HepG2 (cell line): ENCODE results near the gene ARL4C. TPM values are rescaled to one million over a fixed set of nuclear protein-coding genes. Genes with fewer than 3 reads are reported as not detected.

Experiments used
- ATAC-seq: fragments of 200-7000 bp; cut with Tn5 transposase; 3 replicates; pipeline ENCODE4 v1.9.1; 2020; ENCODE audit warnings: mild to moderate bottlenecking, moderate library complexity
- BruUV-seq: library from RNA; stranded (reverse); fragments of 400-500 nt; replicated peaks from 2 replicates; lab custom pipeline; 2021; lab: Mats Ljungman, UMichigan
- CTCF ChIA-PET: fragments of 300-600 bp; formaldehyde crosslinking; extraction: SDS; loops from one replicate; lab custom pipeline; 2021; ENCODE audit warnings: low total read pairs, inconsistent platforms, low intra/inter-chr PET ratio; lab: Yijun Ruan, JAX
- POLR2A ChIA-PET: fragments of 350-600 bp; sonication (Branson Sonifier 250); formaldehyde crosslinking; loops from one replicate; lab custom pipeline; 2020; ENCODE audit warnings: antibody characterized with exemption, inconsistent platforms; lab: Yijun Ruan, JAX
- DNase-seq: peaks from one replicate; pipeline ENCODE4 v3.0.0-alpha.2; 2015; ENCODE audit warnings: low spot score
- FAIRE-seq: peaks from 3 replicates; lab custom pipeline; 2011; peaks lifted over from hg19 to GRCh38; lab: Jason Lieb, UNC
- H2AFZ ChIP-seq: one replicate; pipeline ENCODE4 v1.6.1; 2011; ENCODE audit warnings: low read length, inconsistent platforms
- H3K27ac ChIP-seq: fragments of 300-600 bp; 3 replicates; pipeline ENCODE4 v1.8.0; 2011; ENCODE audit warnings: mixed run types, mild to moderate bottlenecking, mixed read lengths, low read length, inconsistent platforms; ENCODE audit not compliant: insufficient read depth; ENCODE audit errors: extremely low read length
- H3K27me3 ChIP-seq, 2 experiments: fragments of 200-600 bp in 1 of 2; 2 replicates in 1 of 2; 3 replicates in 1 of 2; pipeline versions ENCODE4 v1.6.0 to v1.8.0; 2011; ENCODE audit warnings: low read length in 2 of 2, mild to moderate bottlenecking in 2 of 2, moderate library complexity in 2 of 2, inconsistent platforms in 1 of 2; ENCODE audit not compliant: insufficient read depth in 2 of 2, control insufficient read depth in 1 of 2
- H3K36me3 ChIP-seq, 2 experiments: fragments of 200-600 bp in 1 of 2; replicated peaks in 1 of 2; 2 replicates in 1 of 2; 3 replicates in 1 of 2; pipeline versions ENCODE4 v1.5.1 to v1.8.0; 2011; ENCODE audit warnings: low read length in 2 of 2, inconsistent platforms in 1 of 2; ENCODE audit not compliant: insufficient read depth in 2 of 2, control insufficient read depth in 1 of 2
- H3K4me1 ChIP-seq: 2 replicates; pipeline ENCODE4 v1.5.1; 2012; ENCODE audit warnings: low read length, inconsistent platforms; ENCODE audit not compliant: insufficient read depth
- H3K4me2 ChIP-seq: 2 replicates; pipeline ENCODE4 v1.6.0; 2011; ENCODE audit warnings: low read depth, low read length, inconsistent platforms
- H3K4me3 ChIP-seq, 3 experiments: fragments of 200-600 bp in 1 of 3; sonication (generic), shearing (Covaris generic) in 1 of 3; replicated peaks in 1 of 3; 2 replicates each; pipeline ENCODE4 v1.5.1; 2011 to 2016; ENCODE audit warnings: low read length in 3 of 3, inconsistent platforms in 2 of 3, low read depth in 2 of 3, mild to moderate bottlenecking in 2 of 3, control low read depth in 1 of 3, mixed read lengths in 1 of 3; ENCODE audit not compliant: insufficient read depth in 1 of 3
- H3K79me2 ChIP-seq: one replicate; pipeline ENCODE4 v1.6.1; 2011; ENCODE audit warnings: low read length, inconsistent platforms; ENCODE audit not compliant: insufficient read depth
- H3K9ac ChIP-seq: 2 replicates; pipeline ENCODE4 v1.6.0; 2011; ENCODE audit warnings: mild to moderate bottlenecking, low read depth, low read length, inconsistent platforms; ENCODE audit not compliant: insufficient read depth
- H3K9me3 ChIP-seq: 2 replicates; pipeline ENCODE4 v1.5.1; 2012; ENCODE audit warnings: mild to moderate bottlenecking, low read length
- H4K20me1 ChIP-seq: 2 replicates; pipeline ENCODE4 v1.6.0; 2011; ENCODE audit warnings: inconsistent platforms, mild to moderate bottlenecking, low read length, moderate library complexity; ENCODE audit not compliant: insufficient read depth
- RFX1 ChIP-seq: fragments of 450-650 bp; IDR thresholded peaks from 2 replicates; pipeline ENCODE4 v1.6.1; 2017
- ZNF296 ChIP-seq: sonication (generic); formaldehyde crosslinking; conservative IDR thresholded peaks from 2 replicates; pipeline ENCODE4 v1.5.0; 2020; ENCODE audit warnings: mild to moderate bottlenecking, missing genetic modification reagents
- ZNF672 ChIP-seq: sonication (generic); formaldehyde crosslinking; IDR thresholded peaks from 2 replicates; pipeline ENCODE4 v1.8.1; 2022; ENCODE audit warnings: missing genetic modification reagents
- WGBS: methylation state at CpG from one replicate; pipeline ENCODE4 v1.1.6; 2017; ENCODE audit warnings: low lambda C conversion rate; 5-methylcytosine and 5-hydroxymethylcytosine counted together
- in situ Hi-C: cut with HindIII; loops from 2 replicates; pipeline ENCODE4 v1.10.0; 2017; ENCODE audit warnings: low pct_unique_long_range_greater_than_20kb; ENCODE audit not compliant: extremely low pct_ligation_motif_present
- intact Hi-C: fragments of 100-400 bp; cut with micrococcal nuclease; formaldehyde crosslinking; loops from one replicate; pipeline ENCODE4 v1.10.0; 2022; ENCODE audit not compliant: unreplicated experiment
- polyA plus RNA-seq, 8 experiments: library from polyadenylated mRNA; depleted of rRNA in 3 of 8; stranded (reverse) in 7 of 8; unstranded in 1 of 8; fragments of >200 nt; fragmentation: Illumina TruSeq in 4 of 8; extraction: Trizol in 4 of 8; gene quantifications; 2 replicates each; pipeline versions ENCODE4 v1.2.1 to v1.2.3, GENCODE V29; 2011 to 2016; ENCODE audit warnings: low read depth in 4 of 8, missing spikeins in 1 of 8, mixed read lengths in 1 of 8; ENCODE audit not compliant: insufficient read depth in 1 of 8
- total RNA-seq, 5 experiments: library from RNA; depleted of rRNA; stranded (reverse); fragments of >200 nt; fragmentation: Illumina TruSeq; extraction: Trizol; gene quantifications; 2 replicates each; pipeline ENCODE4 v1.2.3, GENCODE V29; 2016; ENCODE audit warnings: low read depth in 1 of 5
- TF ChIP-seq, protein P1 (sequence below): sonication (generic); formaldehyde crosslinking; IDR thresholded peaks from 2 replicates; pipeline ENCODE4 v1.5.1; 2020; ENCODE audit warnings: missing genetic modification reagents, mild to moderate bottlenecking, borderline replicate concordance

ARL4C gene
- total and polyA plus RNA-seq, 2 of the 13 experiments (the other 11 are each of a cell fraction or from before 2014, with no cell fraction given): 0.07 to 0.15 TPM

- intact Hi-C loops (no loop called here), in situ Hi-C loops (no loop called here)
- Histone ChIP-seq H3K27me3 (peaks cover 0 to 21% of the 10 kb centered on the region in 2 experiments; a peak in 2 of 5 replicates), H3K79me2 (no peaks in the 10 kb centered on the region), H3K27ac (no peak overlapping the region), H3K36me3 (no peaks in the 10 kb centered on the region), H4K20me1 (no peaks in the 10 kb centered on the region), H2AFZ (no peak overlapping the region), H3K9ac (no peak overlapping the region), H3K4me3 (no peak overlapping the region), H3K4me2 (no peak overlapping the region), H3K4me1 (peaks cover 13% of the 10 kb centered on the region), H3K9me3 (no peaks in the 10 kb centered on the region)
- WGBS: 80% methylated on average over 9 of the region's 9 CpGs
- ChIA-PET CTCF (no interaction called here), POLR2A (no interaction called here)
- no TSS peak for BruUV-seq
- TF ChIP-seq ZNF296 (CRISPR knock-in tag) (no peak), RFX1 (peak; percentile 46; the same call in 1 of the 2 replicates), ZNF672 (CRISPR knock-in tag) (0 out of 2 replicates have a peak, but pooled peaks have one; percentile 30)
- FAIRE-seq: no peak
- no peak for DNase-seq
- no peak for ATAC-seq
Observed at GRCh38 chr2:234533626-234534025, 36.7 kb upstream of the ARL4C start.

DNA sequence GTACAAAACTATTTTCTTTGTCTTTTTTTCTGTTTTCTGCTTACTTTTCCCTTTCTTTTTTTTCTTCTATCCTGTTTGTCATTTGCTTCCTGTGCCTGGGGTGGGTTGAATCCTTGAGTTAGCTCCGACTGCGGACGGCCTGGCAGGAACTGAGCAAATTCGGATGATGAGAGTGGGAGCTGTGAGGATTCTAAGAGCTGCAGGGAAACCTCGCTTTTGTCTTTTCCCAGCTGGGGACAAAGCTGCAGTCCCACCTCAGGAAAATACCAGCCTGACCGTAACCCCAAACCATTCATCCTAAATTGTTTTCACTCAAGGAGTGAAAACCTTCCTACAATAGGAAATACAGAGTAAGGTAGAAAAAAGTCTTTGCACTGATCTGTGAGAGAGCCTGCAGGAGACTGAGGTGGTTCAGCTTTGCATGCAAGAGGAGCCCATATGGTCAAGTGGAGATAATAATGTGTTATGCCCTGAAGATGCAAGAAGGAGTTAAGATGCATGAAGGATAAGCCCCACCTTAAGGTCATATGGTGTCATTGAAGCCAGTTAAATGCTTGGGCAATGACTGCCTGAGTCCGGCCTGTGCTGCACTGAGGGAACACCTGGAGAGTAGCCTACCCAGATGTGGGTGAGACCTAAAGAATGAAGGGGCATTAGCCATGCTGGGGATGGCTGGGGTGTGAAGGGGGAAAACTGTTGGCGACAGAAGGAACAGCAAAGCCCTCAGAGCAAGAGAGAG is 31.7 kb upstream of the ARL4C start:
- intact Hi-C loops: no loop called here
- no peak overlapping the region for H3K4me2 ChIP-seq
- H4K20me1 ChIP-seq: no peaks in the 10 kb centered on the region
- H3K79me2 ChIP-seq: no peaks in the 10 kb centered on the region
- BruUV-seq: no TSS peak
- no peak overlapping the region for H3K4me3 ChIP-seq
- H3K27ac ChIP-seq: no peak overlapping the region
- in situ Hi-C loops: no loop called here
- no peaks in the 10 kb centered on the region for H3K9me3 ChIP-seq
- no peaks in the 10 kb centered on the region for H3K36me3 ChIP-seq
- TF ChIP-seq, protein P1, sequence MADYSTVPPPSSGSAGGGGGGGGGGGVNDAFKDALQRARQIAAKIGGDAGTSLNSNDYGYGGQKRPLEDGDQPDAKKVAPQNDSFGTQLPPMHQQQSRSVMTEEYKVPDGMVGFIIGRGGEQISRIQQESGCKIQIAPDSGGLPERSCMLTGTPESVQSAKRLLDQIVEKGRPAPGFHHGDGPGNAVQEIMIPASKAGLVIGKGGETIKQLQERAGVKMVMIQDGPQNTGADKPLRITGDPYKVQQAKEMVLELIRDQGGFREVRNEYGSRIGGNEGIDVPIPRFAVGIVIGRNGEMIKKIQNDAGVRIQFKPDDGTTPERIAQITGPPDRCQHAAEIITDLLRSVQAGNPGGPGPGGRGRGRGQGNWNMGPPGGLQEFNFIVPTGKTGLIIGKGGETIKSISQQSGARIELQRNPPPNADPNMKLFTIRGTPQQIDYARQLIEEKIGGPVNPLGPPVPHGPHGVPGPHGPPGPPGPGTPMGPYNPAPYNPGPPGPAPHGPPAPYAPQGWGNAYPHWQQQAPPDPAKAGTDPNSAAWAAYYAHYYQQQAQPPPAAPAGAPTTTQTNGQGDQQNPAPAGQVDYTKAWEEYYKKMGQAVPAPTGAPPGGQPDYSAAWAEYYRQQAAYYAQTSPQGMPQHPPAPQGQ (CRISPR knock-in tag): no peak
- TF ChIP-seq, all 625 proteins: peak for 0
- Histone ChIP-seq H2AFZ (no peak overlapping the region), H3K27me3 (peaks cover 0 to 7% of the 10 kb centered on the region in 2 experiments; a peak in 1 of 5 replicates), H3K4me1 (no peaks in the 10 kb centered on the region), H3K9ac (no peak overlapping the region)
- ATAC-seq (no peak), DNase-seq (no peak), FAIRE-seq (no peak)
- WGBS: 56% methylated on average over 8 of the region's 8 CpGs
- ChIA-PET POLR2A (no interaction called here), CTCF (no interaction called here)
